Measurements from ENCODE around the gene CDC42BPB. TPM values are rescaled to one million over a fixed set of nuclear protein-coding genes. Genes with fewer than 3 reads are reported as not detected.

CDC42BPB gene
- total RNA-seq, 4 donors from 2014 or later: 85.3 to 174 (median 101) TPM

- TF ChIP-seq POLR2A (IDR thresholded peaks at IDR 0.05): no peak
- no peak for TF ChIP-seq CTCF (IDR thresholded peaks at IDR 0.05)
- DNase-seq (ENCODE audit: low spot score in 2 of 2): no peak
- H3K4me3 ChIP-seq (ENCODE audit: low read depth, poor library complexity, severe bottlenecking): no peak overlapping the region
- intact Hi-C loops (cut with DNase I; ENCODE audit: low total_unique reads): no loop called here
- WGBS, 2 donors: 74 to 81% methylated on average over 28 of the region's 28 CpGs
These were observed 108.1 kb downstream of the CDC42BPB start for GRCh38 chr14:102949062-102949800.

DNA sequence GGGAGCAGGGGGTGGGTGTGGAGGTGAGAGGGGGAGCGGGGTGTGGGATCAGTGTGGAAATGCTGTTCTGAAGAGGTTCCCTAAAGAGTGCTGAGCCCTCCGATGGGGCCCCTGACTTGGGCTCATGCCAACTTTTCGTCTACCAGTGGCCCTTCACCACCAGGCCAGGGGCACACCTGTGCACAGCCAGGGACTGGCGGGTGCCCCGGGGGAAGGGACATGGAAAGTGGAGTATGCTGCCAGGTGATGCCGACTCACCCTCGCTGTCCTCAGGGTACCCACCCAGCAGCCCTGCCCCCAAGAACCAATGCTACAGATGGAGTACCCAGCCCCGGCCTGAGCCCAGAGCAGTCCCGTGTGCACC is 108.7 kb downstream of the CDC42BPB start:
- 72 to 80% methylated on average over 9 of the region's 9 CpGs for WGBS, 2 donors
- no peak overlapping the region for H3K4me3 ChIP-seq (ENCODE audit: low read depth, poor library complexity, severe bottlenecking)
- TF ChIP-seq CTCF (IDR thresholded peaks at IDR 0.05): no peak
- no peak for TF ChIP-seq POLR2A (IDR thresholded peaks at IDR 0.05)
- intact Hi-C loops (cut with DNase I; ENCODE audit: low total_unique reads): no loop called here
- no peak for DNase-seq (ENCODE audit: low spot score in 2 of 2)

DNA sequence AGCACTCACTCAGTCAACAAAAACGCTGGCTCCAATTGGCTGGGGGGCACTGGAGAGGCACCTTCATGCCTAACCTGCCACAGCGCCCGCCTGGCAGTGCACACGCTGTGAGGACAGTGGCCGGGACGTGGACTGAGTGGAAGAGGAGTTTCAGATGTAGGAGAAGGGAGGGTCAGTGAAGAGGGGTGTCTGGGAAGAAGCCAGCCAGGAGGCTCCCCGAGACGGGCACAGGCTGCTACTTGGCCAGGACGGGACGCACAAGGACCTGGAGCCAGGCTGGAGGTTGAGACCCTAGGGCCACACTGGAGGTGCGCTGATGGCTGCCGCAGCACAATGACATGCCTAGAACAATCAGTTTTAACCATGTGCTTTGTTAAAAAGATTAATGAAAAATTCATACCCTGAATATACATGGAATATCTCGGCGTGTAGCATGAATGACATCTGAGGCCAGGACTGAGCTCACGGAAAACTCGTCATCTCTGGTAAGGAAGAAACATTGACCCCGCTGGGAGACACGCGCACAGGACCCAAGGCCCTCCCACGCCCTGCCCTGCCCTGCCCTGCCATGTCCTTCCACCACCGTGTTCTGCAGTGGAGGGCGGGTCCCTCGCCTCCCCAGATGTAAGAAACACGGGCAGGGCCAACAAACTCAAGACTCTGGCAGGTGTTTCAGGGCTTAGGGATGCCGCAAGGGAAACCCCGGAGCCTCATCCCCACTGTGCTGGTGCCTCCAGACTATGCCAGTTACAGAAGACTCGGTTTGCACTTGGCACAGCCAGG is 109.8 kb downstream of the CDC42BPB start:
- TF ChIP-seq POLR2A (IDR thresholded peaks at IDR 0.05): no peak
- TF ChIP-seq CTCF (IDR thresholded peaks at IDR 0.05): no peak
- H3K4me3 ChIP-seq (ENCODE audit: low read depth, poor library complexity, severe bottlenecking): no peak overlapping the region
- intact Hi-C loops (cut with DNase I; ENCODE audit: low total_unique reads): no loop called here
- no peak for DNase-seq (ENCODE audit: low spot score in 2 of 2)
- 87 to 88% methylated on average over 27 of the region's 27 CpGs for WGBS, 2 donors

- no peak overlapping the region for H3K4me3 ChIP-seq (ENCODE audit: low read depth, poor library complexity, severe bottlenecking)
- TF ChIP-seq POLR2A (IDR thresholded peaks at IDR 0.05) (no peak), CTCF (IDR thresholded peaks at IDR 0.05) (no peak)
- intact Hi-C loops (cut with DNase I; ENCODE audit: low total_unique reads): no loop called here
- no peak for DNase-seq (ENCODE audit: low spot score in 2 of 2)
- 91 to 95% methylated on average over 29 of the region's 29 CpGs for whole genome bisulfite sequencing, 2 donors
These were observed 111.8 kb downstream of the CDC42BPB start for GRCh38 chr14:102945346-102946130.

DNA sequence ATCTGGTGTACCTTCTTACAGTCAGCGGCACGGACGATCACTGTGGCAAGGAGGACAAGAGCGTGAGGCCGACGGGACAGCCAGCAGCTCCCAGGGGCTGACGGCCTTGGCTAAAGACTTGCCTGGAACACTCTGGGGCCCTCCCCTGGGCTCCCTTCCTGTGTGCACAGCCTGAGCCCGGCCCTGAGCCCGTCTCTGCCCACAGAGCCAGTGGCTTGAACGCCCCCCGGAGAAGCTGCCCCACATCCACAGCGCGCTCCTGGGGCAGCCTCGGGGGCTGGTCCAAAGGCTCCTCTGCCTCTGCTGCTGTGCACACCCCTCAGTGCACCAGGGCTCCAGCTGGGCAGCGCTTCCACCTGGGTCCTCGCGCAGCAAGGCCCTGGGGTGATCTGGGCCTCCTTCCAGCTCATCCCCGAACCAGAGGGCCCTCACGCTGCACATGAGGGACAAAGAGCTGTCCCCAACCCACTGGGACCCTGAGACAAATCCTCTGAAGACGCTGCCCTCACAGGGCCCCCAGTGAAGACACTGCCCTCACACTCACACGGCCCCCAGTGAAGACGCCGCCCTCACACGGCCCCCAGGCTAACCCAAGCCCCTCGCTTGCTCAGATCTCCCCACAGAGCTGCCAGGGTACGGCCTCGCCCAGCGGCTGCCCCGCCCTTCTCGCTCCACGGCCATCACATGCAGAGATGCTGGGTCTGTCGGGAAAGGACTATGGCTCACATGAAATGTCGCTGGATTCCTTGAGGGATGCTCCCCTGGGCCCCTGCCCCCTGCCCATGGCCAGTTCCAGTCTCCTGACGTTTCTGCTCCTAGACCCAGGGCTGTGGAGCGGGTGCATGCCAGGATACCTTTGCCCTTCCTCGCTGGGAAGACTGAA is 112.7 kb downstream of the CDC42BPB start:
- TF ChIP-seq CTCF (IDR thresholded peaks at IDR 0.05): no peak
- no peak for TF ChIP-seq POLR2A (IDR thresholded peaks at IDR 0.05)
- no peak for DNase-seq (ENCODE audit: low spot score in 2 of 2)
- WGBS, 2 donors: 88 to 94% methylated on average over 24 to 35 of the region's 36 CpGs
- intact Hi-C loops (cut with DNase I; ENCODE audit: low total_unique reads): no loop called here
- no peak overlapping the region for H3K4me3 ChIP-seq (ENCODE audit: low read depth, poor library complexity, severe bottlenecking)

Measured in lower leg skin (tissue), 4 donors.